SW480 (cell line): ENCODE results near the gene PCDHGB6.
"Not testable (repeated sequence)": the region's sequence is repeated elsewhere in the genome, so short reads cannot be mapped to it uniquely, and the experiment has no call there.

Experiments used
- DNase-seq: peaks from one replicate; pipeline ENCODE4 v3.0.0-alpha.2; 2016; ENCODE audit warnings: low spot score

Gene PCDHGB6

DNA sequence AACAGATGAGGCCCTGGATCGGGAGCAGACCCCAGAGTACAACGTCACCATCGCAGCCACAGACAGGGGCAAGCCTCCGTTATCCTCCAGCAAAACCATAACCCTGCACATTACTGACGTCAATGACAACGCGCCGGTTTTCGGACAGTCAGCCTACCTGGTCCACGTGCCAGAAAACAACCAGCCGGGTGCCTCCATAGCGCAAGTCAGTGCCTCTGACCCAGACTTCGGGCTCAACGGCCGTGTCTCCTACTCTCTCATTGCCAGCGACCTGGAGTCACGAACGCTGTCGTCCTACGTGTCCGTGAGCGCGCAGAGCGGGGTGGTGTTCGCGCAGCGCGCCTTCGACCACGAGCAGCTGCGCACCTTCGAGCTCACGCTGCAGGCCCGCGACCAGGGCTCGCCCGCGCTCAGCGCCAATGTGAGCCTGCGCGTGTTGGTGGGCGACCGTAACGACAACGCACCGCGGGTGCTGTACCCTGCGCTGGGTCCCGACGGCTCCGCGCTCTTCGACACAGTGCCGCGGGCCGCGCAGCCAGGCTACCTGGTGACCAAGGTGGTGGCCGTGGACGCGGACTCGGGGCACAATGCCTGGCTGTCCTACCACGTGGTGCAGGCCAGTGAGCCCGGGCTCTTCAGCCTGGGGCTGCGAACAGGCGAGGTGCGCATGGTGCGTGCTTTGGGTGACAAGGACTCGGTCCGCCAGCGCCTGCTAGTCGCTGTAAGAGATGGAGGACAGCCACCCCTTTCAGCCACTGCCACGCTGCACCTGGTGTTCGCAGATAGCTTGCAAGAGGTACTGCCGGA lies 11.5 kb downstream of the PCDHGB6 start:
- DNase-seq: no peak

DNA sequence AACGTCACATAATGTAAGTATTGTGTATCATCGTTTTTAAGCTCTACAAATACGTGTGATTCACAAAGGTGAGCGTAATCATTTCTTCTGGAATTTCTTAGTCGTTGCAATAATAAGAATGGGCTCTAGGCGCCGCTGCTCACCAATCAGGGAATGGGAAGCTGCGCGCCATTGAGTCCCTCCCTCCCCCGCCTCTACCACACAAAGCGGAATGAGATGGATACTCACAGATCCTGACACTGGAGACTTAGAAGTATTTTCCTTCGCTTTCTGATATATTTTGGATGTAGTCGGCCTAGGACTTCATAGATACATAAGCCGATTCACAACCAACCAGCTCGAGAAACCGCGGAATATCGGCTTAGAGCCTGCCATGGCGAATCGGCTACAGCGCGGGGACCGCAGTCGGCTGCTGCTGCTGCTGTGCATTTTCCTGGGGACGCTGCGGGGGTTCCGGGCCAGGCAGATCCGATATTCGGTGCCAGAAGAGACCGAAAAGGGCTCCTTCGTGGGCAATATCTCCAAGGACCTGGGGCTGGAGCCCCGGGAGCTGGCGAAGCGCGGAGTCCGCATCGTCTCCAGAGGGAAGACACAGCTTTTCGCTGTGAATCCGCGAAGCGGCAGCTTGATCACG lies 13.2 kb downstream of the PCDHGB6 start, which contains the start of gene PCDHGA11:
Gene PCDHGA11, plus strand, starts transcription at position 197 of the 634 bp plus-strand sequence. Its CDS starts 177 bp downstream, at position 374.
- no peak for DNase-seq

DNA sequence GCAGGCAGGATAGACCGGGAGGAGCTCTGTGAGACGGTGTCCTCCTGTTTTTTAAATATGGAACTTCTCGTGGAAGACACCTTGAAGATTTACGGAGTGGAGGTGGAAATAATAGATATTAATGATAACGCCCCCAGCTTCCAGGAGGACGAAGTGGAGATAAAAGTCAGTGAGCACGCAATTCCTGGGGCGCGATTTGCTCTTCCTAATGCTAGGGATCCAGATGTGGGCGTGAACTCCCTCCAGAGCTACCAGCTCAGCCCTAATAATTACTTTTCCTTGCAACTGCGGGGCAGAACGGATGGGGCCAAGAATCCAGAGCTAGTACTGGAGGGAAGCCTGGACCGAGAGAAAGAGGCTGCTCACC lies 13.7 kb downstream of the PCDHGB6 start:
- no peak for DNase-seq

DNA sequence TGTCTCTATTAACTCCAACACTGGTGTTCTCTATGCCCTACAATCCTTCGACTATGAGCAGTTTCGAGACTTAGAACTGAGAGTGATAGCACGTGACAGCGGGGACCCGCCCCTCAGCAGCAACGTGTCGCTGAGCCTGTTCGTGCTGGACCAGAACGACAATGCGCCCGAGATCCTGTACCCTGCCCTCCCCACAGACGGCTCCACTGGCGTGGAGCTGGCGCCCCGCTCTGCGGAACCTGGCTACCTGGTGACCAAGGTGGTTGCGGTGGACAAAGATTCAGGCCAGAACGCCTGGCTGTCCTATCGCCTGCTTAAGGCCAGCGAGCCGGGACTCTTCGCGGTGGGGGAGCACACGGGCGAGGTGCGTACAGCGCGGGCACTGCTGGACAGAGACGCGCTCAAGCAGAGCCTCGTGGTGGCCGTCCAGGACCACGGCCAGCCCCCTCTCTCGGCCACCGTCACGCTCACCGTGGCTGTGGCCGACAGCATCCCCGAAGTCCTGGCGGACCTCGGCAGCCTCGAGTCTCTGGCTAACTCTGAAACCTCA lies 15.0 kb downstream of the PCDHGB6 start:
- no peak for DNase-seq

DNA sequence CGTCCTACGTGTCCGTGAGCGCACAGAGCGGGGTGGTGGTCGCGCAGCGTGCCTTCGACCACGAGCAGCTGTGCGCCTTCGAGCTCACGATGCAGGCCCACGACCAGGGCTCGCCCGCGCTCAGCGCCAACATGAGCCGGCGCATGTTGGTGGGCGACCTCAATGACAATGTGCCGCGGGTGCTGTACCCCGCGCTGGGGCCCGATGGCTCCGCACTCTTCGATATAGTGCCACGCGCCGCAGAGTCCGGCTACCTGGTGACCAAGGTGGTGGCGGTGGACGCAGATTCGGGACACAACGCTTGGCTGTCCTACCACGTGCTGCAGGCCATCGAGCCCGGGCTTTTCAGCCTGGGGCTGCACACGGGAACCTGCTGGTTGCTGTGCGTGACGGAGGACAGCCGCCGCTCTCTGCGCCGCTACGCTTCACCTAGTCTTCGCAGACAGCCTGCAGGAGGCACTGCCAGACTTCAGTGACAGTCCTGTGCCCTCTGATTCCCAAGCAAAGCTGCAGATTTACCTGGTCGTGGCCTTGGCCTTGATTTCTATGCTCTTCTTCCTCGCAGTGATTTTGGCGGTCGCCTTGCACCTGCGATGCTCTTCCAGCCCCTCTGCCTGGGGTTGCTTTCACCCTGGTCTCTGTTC lies 20.1 kb downstream of the PCDHGB6 start:
- DNase-seq: no peak

DNA sequence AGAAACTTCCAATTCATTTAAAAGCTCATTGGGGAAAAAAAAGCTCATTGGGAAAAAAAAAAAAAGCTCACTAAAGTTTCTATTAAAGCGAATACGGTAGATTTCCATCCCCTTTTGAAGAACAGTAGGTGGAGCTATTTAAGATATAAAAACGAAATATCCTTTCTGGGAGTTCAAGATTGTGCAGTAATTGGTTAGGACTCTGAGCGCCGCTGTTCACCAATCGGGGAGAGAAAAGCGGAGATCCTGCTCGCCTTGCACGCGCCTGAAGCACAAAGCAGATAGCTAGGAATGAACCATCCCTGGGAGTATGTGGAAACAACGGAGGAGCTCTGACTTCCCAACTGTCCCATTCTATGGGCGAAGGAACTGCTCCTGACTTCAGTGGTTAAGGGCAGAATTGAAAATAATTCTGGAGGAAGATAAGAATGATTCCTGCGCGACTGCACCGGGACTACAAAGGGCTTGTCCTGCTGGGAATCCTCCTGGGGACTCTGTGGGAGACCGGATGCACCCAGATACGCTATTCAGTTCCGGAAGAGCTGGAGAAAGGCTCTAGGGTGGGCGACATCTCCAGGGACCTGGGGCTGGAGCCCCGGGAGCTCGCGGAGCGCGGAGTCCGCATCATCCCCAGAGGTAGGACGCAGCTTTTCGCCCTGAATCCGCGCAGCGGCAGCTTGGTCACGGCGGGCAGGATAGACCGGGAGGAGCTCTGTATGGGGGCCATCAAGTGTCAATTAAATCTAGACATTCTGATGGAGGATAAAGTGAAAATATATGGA lies 22.7 kb downstream of the PCDHGB6 start, which contains the start of gene PCDHGA12:
Gene PCDHGA12, plus strand, starts transcription at position 176 of the 782 bp plus-strand sequence. Its CDS starts 253 bp downstream, at position 429.
- DNase-seq: no peak

DNA sequence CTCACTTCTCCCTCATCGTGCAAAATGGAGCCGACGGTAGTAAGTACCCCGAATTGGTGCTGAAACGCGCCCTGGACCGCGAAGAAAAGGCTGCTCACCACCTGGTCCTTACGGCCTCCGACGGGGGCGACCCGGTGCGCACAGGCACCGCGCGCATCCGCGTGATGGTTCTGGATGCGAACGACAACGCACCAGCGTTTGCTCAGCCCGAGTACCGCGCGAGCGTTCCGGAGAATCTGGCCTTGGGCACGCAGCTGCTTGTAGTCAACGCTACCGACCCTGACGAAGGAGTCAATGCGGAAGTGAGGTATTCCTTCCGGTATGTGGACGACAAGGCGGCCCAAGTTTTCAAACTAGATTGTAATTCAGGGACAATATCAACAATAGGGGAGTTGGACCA lies 23.5 kb downstream of the PCDHGB6 start:
- DNase-seq: no peak

DNA sequence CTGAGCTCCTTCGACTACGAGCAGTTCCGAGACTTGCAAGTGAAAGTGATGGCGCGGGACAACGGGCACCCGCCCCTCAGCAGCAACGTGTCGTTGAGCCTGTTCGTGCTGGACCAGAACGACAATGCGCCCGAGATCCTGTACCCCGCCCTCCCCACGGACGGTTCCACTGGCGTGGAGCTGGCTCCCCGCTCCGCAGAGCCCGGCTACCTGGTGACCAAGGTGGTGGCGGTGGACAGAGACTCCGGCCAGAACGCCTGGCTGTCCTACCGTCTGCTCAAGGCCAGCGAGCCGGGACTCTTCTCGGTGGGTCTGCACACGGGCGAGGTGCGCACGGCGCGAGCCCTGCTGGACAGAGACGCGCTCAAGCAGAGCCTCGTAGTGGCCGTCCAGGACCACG lies 24.5 kb downstream of the PCDHGB6 start:
- DNase-seq: not testable (repeated sequence)

DNA sequence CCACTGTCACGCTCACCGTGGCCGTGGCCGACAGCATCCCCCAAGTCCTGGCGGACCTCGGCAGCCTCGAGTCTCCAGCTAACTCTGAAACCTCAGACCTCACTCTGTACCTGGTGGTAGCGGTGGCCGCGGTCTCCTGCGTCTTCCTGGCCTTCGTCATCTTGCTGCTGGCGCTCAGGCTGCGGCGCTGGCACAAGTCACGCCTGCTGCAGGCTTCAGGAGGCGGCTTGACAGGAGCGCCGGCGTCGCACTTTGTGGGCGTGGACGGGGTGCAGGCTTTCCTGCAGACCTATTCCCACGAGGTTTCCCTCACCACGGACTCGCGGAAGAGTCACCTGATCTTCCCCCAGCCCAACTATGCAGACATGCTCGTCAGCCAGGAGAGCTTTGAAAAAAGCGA lies 24.9 kb downstream of the PCDHGB6 start:
- not testable (repeated sequence) for DNase-seq

DNA sequence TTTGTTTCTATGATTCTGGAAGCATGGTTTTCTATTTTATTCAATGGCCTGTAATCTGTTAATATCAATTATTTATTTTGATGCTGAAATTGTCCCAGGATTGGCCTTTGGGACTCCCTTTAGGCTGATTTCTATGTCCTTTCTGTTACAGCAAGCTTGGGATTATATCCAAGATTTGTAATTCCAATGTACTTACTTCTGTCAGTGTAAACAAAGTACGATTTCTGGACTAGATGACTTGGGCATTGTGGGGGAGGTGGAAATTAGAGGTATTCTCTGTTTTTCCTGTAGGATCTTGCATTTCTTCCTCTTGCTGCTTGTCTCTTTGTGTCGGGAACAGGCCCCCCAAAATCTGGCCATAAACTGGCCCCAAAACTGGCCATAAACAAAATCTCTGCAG lies 26.2 kb downstream of the PCDHGB6 start:
- DNase-seq: no peak

DNA sequence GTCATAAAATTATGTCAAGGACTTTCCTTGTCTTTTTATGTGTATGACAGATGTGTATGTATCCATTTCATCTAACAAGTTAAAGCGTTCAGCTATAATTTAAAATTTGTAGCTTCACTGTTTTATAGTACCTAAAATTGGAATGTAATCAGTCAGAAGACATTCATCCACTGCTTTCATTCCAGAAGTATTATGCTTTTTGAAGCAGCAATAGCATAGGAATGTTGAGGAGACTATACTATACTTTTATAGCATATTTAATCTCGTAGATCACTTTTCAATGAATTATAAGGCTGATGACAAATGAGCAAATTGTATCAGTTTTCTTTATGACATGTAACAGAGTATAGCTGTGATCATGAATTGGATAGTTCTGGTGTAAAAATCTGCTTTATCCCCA lies 29.4 kb downstream of the PCDHGB6 start:
- no peak for DNase-seq

DNA sequence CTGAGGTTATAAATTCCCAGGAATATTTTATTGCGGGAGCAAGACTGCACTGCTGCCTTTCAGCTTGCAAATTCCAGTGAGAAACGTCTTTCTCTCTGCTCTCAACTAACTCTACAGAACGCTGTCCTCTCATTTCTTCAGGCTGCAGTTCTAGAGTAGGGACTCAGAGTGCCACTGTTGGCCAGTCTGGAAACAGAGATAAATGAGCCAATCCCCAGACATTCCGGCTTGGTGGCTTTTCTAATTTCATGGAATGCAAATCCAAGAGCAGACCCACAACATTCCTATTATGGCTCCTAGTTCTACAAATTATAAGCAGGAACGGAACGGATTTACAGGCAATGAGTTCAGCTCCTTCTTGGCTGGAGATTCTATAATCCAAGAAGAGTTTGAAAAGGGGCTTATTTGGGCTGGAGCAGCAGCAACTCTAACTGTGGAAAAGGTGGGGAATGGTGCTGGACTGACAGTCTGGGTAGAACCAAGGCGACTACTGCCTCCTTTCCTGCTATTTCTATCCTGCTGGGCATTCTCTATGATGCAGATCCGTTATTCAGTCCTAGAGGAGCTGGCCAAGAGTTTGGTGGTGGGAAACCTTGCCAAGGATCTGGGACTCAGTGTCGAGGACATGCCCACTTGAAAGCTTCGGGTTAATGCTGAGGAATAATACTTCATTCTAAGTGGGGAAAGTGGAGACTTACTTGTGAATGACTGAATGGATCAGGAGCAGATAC lies 31.8 kb downstream of the PCDHGB6 start:
- DNase-seq: peak; percentile 27

DNA sequence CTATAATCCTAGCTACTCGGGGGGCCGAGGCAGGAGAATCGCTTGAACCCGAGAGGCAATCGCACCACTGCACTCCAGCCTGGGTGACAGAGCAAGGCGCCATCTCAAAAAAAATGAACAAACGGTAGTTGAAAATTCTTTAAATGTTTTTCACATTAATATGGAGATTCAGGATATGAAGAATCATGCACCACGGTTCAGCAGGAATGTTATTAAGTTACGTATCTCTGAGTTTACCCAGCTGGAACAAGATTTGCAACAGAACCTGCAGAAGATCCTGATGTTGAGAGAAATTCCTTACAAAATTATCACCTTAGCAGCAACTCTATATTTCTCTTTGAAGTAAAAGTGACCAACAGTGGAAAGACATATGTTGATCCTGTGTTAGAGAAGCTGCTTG lies 32.5 kb downstream of the PCDHGB6 start:
- DNase-seq: no peak

DNA sequence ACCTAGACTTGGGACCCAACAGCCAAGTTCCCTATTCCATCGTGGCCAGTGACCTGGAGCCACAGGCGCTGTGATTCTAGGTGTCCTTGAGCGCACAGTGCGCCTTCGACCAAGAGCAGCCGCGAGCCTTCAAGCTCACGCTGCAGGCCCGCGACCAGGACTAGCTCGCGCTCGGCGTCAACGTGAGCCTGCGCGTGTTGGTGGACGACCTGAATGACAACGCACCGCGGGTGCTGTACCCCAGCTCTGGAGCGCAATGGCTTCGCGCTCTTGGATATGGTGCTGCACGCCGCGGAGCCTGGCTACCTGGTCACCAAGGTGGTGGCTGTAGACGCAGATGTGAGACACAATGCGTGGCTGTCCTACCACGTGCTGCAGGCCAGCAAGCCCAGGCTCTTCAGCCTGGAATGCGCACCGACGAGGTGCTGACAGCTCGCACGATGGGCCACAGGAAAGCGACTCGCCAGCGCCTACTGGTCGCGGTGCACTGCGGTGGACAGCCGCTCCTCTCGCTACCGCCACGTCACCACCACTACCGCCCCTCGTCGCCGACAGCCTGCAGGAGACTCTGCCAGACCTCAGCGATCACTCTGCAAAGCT lies 33.9 kb downstream of the PCDHGB6 start:
- DNase-seq: no peak
